SU-DHL-6 (cell line): ENCODE results near the gene DDX42.

ENCODE experiments used
- EZH2phosphoT487 ChIP-seq: fragments of 200-600 bp; sonication (generic), shearing (Covaris generic); conservative IDR thresholded peaks from 2 replicates; pipeline ENCODE4 v1.6.1; 2018; ENCODE audit warnings: mild to moderate bottlenecking, antibody characterized with exemption, low read length, moderate library complexity, mixed read lengths
- TF ChIP-seq, protein P1 (sequence below): fragments of 200-600 bp; sonication (generic); IDR thresholded peaks from one replicate; pipeline ENCODE4 v1.5.1; 2017; ENCODE audit warnings: antibody characterized with exemption, mild to moderate bottlenecking, low read length, moderate library complexity; ENCODE audit not compliant: insufficient read depth, poor library complexity, severe bottlenecking

DNA sequence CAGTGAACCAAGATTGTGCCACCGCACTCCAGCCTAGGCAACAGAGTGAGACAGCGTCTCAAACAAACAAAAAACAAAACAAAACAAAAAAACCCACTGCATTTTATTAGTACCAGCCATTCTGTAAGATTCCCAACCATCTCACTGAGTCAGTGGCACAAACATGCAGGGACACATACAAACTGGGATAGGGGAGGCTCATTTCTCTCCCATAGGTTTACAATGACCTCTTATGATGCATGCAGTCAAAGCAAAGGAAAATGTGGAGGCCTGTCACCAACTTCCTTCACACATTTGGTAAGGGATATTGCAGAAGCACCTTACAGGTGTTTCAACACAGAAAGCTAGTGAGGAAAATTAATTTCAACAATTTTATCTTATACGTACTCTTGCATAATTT is 19.9 kb upstream of the DDX42 start:
- TF ChIP-seq, protein P1, sequence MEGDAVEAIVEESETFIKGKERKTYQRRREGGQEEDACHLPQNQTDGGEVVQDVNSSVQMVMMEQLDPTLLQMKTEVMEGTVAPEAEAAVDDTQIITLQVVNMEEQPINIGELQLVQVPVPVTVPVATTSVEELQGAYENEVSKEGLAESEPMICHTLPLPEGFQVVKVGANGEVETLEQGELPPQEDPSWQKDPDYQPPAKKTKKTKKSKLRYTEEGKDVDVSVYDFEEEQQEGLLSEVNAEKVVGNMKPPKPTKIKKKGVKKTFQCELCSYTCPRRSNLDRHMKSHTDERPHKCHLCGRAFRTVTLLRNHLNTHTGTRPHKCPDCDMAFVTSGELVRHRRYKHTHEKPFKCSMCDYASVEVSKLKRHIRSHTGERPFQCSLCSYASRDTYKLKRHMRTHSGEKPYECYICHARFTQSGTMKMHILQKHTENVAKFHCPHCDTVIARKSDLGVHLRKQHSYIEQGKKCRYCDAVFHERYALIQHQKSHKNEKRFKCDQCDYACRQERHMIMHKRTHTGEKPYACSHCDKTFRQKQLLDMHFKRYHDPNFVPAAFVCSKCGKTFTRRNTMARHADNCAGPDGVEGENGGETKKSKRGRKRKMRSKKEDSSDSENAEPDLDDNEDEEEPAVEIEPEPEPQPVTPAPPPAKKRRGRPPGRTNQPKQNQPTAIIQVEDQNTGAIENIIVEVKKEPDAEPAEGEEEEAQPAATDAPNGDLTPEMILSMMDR: no peak
- no peak for TF ChIP-seq EZH2phosphoT487
